ENCODE results near the gene CCDC38.
"Not testable (repeated sequence)": the region's sequence is repeated elsewhere in the genome, so short reads cannot be mapped to it uniquely, and the experiment has no call there.

CCDC38 gene

GRCh38 chr12:95942524-95943329 lies at the start of gene CCDC38:
TSS of gene CCDC38 (minus strand) at chr12:95942614. CDS start at chr12:95936509, 6,105 bp downstream.
- peak; percentile 82 for DNase-seq

DNA sequence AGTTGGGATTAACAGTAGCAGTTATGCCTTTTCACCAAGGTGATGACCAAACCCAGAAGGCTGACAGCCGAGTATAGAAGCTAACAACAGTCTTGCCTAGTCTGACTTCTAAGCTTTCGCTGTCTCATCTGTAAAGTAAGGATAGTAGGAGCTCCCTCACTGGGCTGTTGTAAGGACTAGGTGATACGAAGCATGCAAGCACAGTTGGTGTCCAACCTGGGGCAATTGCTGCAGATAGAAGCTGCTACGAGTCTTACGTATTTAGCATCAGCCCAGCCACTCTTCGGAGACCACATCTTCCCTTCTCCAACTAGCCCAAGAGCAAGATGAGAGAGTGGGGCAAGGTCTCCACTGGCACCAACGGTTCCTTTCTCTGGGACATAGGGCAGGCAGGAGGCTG lies 47.7 kb upstream of the CCDC38 start:
- no peak for DNase-seq

GRCh38 chr12:95989504-95990123 lies 47.2 kb upstream of the CCDC38 start:
- DNase-seq = no peak

- DNase-seq = no peak
These were observed 46.3 kb upstream of the CCDC38 start for GRCh38 chr12:95988506-95989275.

DNA sequence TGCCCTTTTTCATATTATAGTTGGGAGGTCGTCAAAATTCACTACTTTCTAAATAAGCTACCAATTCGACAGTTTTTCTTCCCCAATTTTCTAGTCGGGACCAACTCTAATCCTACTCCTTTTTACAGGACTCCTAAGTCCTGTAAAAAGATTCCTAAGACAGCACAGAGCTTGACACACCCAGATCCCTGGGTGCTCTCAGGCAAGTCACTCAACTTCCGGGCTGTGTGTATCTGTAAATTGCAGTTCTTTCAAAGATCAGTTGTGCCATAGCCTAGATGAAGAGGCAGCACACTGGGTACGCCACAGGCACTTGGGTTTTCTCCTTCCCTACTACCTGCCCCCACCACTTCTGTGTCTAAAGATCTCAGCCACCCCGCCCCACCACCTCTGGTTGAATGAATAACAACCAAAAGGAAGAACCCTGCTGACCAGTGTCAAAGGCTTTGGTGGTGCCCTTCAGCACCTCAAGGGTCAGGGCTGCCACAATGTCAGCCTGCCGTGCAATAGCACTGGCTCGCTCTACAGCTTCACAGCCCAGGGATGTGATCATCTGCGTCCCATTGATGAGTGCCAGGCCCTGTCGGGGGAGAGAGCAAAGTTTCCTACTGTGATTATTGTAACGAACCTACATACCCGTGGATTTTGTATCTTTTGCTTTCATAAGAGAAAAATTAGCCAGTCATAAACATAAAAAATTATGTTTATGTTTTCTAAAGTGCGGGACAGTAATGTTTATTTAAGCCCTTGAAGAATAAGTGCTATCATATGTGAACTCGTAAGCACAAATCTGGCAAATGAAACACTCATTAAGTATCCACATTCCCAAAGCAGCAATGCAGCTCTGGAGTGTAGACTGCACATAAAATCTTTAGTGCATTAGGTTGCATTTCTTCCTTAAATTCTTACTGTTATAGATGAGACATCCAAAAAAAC lies 44.5 kb upstream of the CCDC38 start:
- DNase-seq = no peak

- no peak for DNase-seq
These were observed 42.3 kb upstream of the CCDC38 start for GRCh38 chr12:95984682-95985081.

GRCh38 chr12:95982602-95983001 lies 40.2 kb upstream of the CCDC38 start:
- no peak for DNase-seq

DNA sequence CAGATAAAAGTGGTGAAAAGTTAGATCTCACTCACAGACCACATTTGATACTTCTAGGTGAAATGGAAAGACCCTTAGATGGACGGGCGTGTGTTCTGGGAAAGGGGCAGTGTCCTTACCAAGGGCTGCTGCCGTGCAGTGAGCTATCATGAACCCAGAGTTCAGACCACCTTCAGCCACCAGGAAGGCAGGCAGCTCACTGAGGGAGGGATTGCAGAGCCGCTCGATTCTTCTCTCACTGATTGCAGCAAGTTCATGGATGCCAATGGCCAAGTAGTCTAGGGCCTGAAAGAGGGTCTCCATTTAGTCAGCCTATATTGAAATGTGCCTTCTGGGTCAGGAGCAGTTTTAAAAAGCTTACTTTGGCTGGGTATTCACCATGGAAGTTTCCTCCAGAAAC lies 38.0 kb upstream of the CCDC38 start:
- DNase-seq = no peak

- DNase-seq = no peak
These were observed 36.4 kb upstream of the CCDC38 start for GRCh38 chr12:95978774-95979173.

GRCh38 chr12:95978351-95978750 lies 35.9 kb upstream of the CCDC38 start:
- DNase-seq = no peak

DNA sequence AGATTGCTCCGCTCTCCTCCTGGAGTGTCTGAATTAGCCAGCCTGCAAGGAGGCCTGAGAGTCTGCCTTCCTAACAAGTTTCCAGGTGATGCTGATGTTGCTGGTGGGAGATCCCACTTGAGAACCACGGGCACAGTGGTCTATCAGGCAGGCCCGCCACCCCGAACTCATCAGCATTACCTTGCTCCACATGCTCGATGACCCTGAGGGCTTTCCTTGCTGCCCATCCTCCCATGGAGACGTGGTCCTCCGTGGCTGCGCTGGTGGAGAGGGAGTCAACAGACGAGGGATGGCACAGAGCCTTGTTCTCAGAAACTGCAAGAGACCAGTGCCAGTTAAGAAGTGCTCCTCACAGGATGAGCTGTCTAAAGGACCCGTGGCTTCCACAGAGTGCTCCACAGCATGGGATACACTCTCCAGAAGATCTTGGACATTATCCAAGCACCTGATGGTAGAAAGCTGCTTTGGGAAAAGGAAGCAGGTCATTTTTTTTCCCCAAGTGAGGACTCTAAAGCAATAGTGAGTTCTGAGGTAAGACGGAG lies 35.4 kb upstream of the CCDC38 start:
- DNase-seq = no peak

DNA sequence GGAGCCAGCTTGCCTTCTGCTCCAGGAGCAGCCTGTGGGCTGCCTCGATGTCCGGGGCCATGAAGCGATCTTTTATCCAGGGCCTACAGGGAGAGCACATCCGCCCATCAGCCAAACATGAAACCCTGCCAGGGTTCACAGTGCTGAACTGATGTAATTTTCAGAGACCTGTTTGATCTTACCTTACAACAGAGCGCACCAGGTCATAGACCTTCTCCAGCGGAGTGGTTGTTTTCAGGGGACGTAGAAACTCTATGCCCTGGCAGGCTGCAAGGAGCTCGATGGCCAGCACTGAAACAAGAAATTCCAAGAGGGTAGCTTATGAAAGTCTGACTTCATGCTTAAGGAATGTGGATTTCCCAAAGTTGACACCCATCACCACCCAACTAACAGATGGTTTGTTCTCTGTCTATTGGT lies 34.0 kb upstream of the CCDC38 start:
- DNase-seq = peak; percentile 2

GRCh38 chr12:95975491-95975890 lies 33.1 kb upstream of the CCDC38 start:
- no peak for DNase-seq

GRCh38 chr12:95974358-95974757 lies 31.9 kb upstream of the CCDC38 start:
- DNase-seq = no peak

DNA sequence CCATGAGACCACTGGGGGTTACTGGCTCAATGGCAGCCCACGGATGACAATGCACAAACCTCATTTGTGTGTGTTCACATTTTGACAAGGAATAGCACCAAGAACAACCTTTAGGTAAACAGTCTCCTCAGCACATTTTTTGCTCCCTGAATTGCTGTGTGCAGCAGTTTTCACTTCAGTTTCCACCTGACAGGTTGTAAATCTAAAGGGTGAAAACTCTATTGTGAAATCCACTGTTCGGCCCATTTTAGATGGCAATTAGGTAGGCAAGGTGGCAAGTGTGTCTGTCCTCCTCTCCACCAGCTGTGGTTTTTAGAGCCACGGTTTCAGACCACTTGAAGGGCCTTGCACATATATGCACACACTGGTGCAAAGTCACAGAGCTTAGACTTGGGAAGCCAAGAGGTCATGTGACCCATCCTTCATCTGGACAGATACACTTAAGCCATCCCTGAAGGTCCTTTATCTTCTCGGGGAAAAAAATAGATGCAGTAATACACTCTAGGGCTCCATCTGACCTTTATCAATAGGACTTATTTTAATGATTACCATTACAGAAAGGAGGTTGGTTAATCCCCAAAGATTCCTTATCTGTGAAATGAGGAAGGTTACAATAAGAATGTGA lies 30.5 kb upstream of the CCDC38 start:
- no peak for DNase-seq

DNA sequence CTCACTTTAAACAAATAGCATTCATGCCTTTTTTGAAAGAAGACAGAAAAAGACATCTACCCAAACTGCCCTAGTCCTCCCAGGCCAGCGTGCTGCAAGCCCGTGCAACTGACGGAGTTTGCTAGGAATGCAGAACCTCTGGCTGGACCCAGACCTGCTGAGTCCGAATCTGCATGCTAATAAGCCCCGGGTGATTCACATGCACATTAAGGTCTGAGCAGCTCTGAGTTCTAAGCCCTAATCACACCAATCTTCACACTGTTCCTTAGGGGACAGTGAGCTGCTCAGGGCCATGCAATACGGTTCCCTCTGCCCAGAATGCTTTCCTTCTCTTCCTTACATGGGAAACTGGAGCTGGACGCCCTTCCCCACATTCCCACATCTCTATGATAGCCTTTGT lies 28.5 kb upstream of the CCDC38 start:
- DNase-seq = no peak

- DNase-seq = not testable (repeated sequence)
These were observed 26.7 kb upstream of the CCDC38 start for GRCh38 chr12:95969116-95969515.

GRCh38 chr12:95967301-95967700 lies 24.9 kb upstream of the CCDC38 start:
- no peak for DNase-seq

GRCh38 chr12:95966287-95966870 lies 24.0 kb upstream of the CCDC38 start:
- no peak for DNase-seq

GRCh38 chr12:95963096-95963495 lies 20.7 kb upstream of the CCDC38 start:
- no peak for DNase-seq

DNA sequence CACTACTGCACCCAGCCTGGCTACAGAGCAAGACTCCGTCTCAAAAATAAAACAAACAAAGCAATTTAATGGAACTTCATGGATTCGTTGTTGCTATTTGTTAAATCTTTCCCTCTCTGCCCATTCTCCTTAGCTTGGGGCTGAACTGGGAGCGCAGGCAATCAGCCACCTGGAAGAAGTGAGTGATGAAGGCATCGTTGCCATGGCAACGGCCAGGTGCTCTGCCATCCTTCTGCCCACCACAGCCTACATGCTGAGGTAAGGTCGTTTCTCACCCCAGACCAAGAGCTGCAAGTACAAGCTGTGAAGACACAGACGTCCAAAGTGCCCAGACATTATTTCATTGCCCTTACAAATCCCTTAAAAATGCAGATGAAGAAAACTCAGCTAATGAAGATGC lies 19.8 kb upstream of the CCDC38 start:
- DNase-seq = no peak

All from kidney glomerular epithelial cell (primary cell).